D721Med (cell line): ENCODE data around the gene S100A13.
"Not testable (repeated sequence)": the region's sequence is repeated elsewhere in the genome, so short reads cannot be mapped to it uniquely, and the experiment has no call there.

Experiments used
- DNase-seq: peaks from one replicate; pipeline ENCODE4 v3.0.0; 2011; ENCODE audit warnings: low spot score; ENCODE audit not compliant: insufficient read length
- FAIRE-seq: peaks from 2 replicates; lab custom pipeline; 2011; peaks lifted over from hg19 to GRCh38; lab: Jason Lieb, UNC
- TF ChIP-seq, protein P1 (sequence below): IDR thresholded peaks from 2 replicates; pipeline ENCODE4 v1.5.1; 2012; ENCODE audit warnings: mild to moderate bottlenecking, control low read depth; ENCODE audit not compliant: insufficient read depth; ENCODE audit errors: missing control alignments

S100A13 gene

DNA sequence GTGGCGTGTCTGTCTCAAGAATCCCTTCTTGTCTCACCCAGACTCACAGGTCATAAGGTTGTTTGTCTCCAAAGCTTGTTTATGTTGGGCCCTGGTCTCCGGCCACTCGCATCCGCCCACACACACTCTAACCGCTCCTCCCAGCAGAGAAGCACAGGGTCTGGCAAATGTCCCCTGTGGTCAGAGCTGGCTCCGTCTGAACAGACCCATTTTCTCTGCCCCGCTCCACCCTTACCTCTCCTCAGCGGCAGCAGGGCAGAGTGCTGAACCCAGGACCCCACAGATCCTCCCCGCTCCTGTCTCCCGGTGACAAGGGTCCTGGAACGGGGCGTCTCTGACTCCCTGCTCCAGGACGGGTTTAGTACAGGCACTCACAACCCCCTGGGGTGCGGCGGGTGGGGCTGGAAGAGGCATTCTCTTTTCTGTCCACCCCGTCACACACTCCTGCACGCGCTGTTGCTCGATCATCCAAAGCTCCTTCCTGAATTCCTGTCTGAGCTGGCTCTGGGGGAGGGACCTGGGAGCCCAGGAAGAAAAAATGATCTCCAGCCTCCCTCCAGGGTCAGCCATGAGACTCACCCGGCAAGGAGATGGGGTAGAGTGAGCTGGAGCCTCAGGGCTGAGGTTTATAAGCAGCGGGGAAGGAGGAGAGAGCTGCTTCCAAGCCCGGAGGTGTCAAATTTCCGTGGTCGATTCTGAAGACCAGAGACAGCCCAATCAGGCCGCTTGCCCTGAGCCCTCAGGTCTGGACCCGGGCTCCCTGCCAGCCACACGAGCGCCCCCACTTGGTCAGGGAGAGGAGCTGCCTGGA, at the start of gene S100A13:
Gene S100A13 (minus strand): TSS at position 602 of the 811 bp plus-strand sequence. CDS start 1,033 bp downstream, outside the sequence.
- FAIRE-seq (no peak), DNase-seq (no peak)
- TF ChIP-seq, protein P1, sequence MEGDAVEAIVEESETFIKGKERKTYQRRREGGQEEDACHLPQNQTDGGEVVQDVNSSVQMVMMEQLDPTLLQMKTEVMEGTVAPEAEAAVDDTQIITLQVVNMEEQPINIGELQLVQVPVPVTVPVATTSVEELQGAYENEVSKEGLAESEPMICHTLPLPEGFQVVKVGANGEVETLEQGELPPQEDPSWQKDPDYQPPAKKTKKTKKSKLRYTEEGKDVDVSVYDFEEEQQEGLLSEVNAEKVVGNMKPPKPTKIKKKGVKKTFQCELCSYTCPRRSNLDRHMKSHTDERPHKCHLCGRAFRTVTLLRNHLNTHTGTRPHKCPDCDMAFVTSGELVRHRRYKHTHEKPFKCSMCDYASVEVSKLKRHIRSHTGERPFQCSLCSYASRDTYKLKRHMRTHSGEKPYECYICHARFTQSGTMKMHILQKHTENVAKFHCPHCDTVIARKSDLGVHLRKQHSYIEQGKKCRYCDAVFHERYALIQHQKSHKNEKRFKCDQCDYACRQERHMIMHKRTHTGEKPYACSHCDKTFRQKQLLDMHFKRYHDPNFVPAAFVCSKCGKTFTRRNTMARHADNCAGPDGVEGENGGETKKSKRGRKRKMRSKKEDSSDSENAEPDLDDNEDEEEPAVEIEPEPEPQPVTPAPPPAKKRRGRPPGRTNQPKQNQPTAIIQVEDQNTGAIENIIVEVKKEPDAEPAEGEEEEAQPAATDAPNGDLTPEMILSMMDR: no peak

DNA sequence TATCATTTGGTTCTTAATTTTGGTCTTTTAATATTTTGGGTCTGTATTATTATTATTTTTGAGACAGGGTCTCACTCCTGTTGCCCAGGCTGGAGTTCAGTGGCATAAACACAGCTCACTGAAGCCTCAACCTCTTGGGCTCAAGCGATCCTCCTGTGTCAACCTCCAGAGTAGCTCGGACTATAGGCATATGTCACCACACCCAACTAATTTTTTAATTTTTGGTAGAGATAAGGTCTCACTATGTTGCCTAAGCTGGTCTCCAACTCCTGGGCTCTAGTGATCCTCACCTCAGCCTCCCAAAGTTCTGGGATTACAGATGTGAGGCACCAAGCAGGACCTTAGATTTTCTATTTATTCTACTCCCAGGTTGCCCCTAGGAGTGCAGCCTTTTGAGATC, 46.2 kb upstream of the S100A13 start:
- DNase-seq (no peak), FAIRE-seq (no peak)
- TF ChIP-seq, protein P1: no peak

DNA sequence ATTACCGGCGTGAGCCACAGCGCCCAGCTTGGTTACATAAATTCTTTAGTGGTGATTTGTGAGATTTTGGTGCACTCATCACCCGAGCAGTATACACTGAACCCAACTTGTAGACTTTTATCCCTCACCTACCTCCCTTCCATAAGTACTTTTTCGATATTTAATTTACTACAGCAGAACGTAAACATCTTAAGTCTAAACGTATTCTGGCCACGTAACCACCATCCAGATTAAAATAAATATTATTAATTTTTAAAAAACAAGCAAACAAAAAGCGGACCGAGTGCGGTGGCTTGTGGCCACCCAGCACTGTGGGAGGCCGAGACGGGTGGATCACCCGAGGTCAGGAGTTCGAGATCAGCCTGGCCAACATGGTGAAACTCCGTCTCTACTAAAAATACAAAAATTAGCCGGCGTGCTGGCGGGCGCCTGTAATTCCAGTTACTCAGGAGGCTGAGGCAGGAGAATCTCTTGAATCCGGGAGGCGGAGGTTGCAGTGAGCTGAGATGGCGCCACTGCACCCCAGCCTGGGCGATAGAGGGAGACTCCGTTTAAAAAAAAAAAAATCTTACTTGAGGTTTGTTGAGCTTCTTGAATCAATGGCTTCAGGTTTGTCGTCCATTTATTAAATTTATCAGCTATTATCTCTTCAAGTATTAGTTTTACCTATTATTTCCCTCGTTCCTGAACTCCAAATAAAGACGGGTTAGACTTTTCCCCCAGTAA, 44.5 kb upstream of the S100A13 start:
- not testable (repeated sequence) for DNase-seq, FAIRE-seq

DNA sequence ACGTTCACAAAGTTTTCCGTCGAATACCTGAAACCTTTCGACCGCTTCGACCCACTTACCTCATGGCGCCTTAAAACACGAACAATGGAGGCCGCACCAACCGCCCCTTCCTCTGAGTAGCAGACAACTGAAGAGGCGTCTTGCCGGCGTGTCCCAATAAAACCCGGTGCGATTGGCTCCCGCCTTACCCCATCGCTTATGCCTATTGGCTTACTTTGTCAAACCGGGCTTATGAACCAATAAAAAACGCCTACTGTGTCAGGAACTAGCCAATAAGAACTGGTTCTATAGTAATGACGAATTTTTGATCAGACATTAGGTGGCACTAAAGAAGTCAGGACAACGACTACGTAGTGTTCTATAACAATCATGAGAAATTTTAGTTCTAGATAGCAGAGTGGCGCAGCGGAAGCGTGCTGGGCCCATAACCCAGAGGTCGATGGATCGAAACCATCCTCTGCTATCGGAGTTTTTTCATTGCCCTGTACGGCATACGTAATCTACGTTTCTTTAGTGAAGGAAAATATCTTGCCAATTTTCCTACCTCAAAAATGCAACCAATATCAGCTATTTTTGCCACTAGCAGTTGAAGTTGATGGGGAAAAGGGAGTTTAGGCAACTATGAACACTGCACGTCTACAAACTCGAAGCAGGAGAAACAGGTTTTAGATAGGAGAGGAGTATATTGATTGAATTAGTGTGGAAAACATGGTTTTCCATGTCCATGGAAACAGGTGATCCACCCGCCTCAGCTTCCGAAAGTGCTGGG, 43.7 kb upstream of the S100A13 start, which contains the start of gene ILF2:
Gene ILF2 (minus strand): TSS at position 135 of the 769 bp plus-strand sequence. CDS start 71 bp downstream, at position 64.
- TF ChIP-seq, protein P1: peak; percentile 51
- DNase-seq (peak; percentile 97), FAIRE-seq (peak; percentile 98)

DNA sequence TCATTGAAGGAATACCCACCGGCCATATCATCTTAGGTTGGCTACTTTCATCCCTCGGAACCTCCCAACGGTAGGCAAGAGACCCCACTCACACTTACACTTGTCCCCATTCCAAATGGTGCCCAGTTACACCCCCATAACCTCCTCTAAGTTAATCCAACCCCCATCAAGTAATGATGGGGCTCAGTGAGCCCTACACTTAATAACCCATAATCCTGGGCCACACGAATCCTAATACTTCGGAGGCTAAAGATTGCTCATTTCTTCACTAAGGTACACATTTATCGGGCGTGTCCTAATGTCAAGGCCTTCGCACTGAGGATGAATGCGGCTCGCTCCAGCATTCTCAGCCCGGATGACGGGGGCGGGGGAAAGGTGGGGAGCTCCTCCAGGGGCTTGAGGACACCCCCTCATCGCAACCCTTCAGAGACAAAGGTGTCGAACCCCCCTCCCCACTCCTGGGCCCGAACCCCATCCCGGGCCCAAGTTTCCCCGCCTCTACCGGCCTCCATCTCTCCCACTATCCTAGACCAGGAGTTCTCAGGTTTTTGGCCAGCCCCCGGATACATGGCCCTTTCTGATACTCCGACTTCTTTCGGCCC, 43.1 kb upstream of the S100A13 start:
- DNase-seq: no peak
- TF ChIP-seq, protein P1: no peak
- FAIRE-seq: no peak

DNA sequence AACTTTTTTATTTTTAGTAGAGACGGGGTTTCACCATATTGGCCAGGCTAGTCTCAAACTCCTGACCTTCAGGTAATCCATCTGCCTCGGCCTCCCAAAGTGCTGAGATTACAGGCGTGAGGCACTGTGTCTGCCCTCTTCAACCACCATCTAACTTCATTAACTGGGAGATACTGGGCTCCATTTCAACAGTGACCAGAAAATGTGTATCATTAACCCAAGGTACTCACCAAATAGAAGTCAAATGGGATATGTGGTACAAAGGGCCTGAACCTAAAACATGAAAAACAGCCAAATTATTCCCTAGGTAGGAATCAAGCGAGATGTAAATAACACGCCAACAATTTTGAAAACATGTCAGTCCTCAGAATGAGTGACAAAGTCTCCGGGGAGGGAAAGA, 42.3 kb upstream of the S100A13 start:
- DNase-seq (no peak), FAIRE-seq (no peak)
- TF ChIP-seq, protein P1: no peak

DNA sequence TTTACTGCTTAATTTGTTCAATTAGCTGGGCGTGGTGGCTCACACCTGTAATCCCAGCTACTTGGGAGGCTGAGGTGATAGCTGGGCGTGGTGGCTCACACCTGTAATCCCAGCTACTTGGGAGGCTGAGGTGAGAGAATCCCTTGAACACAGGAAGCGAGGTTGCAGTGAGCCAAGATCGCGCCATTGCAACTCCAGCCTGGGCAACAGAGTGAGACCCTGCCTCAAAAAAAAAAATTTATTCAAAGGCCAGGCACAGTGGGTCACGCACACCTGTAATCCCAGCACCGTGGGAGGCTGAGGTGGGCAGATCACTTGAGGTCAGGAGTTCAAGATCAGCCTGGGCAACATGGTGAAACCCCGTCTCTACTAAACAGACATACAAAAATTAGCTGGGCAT, 41.4 kb upstream of the S100A13 start:
- not testable (repeated sequence) for FAIRE-seq, DNase-seq
